ENCODE results near the gene NCAPG2.
A peak's percentile ranks its signal among the peaks of the same experiment; 100 is the strongest.

Gene NCAPG2

GRCh38 chr7:158607563-158607962, 97.0 kb downstream of the NCAPG2 start:
- H3K27me3 ChIP-seq (ENCODE audit: control insufficient read depth in 1 of 2, insufficient read depth in 1 of 2, low read length in 2 of 2): no peaks in the 10 kb centered on the region
- H3K4me3 ChIP-seq (ENCODE audit: insufficient read depth in 1 of 2, low read depth in 1 of 2, low read length in 2 of 2): no peak overlapping the region
- no peak overlapping the region for H4K91ac ChIP-seq (ENCODE audit: low read length)
- DNase-seq: no peak
- H4K8ac ChIP-seq (ENCODE audit: low read length): no peak overlapping the region
- peaks cover 11% of the 10 kb centered on the region for H3K4me1 ChIP-seq (ENCODE audit: control insufficient read depth, insufficient read depth, low read depth, low read length)
- H3K9ac ChIP-seq (ENCODE audit: low read length): no peak overlapping the region
- no peak overlapping the region for H3K27ac ChIP-seq (ENCODE audit: low read length, poor library complexity, severe bottlenecking)
- no peak overlapping the region for H2BK120ac ChIP-seq (ENCODE audit: low read depth, low read length)
- H2BK12ac ChIP-seq (ENCODE audit: low read length in 2 of 2): no peak overlapping the region
- 96% methylated on average over 6 of the region's 6 CpGs for WGBS
- no peak overlapping the region for H2BK5ac ChIP-seq (ENCODE audit: low read depth, low read length, poor library complexity, severe bottlenecking)
- H2BK15ac ChIP-seq (ENCODE audit: low read depth, poor library complexity, severe bottlenecking): no peak overlapping the region
- peaks cover 0 to 15% of the 10 kb centered on the region in 2 experiments for H3K36me3 ChIP-seq (ENCODE audit: control insufficient read depth in 1 of 2, insufficient read depth in 2 of 2, low read depth in 1 of 2, low read length in 2 of 2)
- no peaks in the 10 kb centered on the region for H3K79me1 ChIP-seq (replicated peaks; ENCODE audit: low read length, poor library complexity, severe bottlenecking)
- no peak overlapping the region for H2AFZ ChIP-seq (ENCODE audit: low read depth, low read length)
- H3K4me2 ChIP-seq (ENCODE audit: low read length, poor library complexity, severe bottlenecking): no peak overlapping the region
- no peaks in the 10 kb centered on the region for H3K9me3 ChIP-seq (ENCODE audit: control insufficient read depth, low read length)
- H2AK5ac ChIP-seq (ENCODE audit: low read length, severe bottlenecking): no peak overlapping the region
- H3K23ac ChIP-seq (ENCODE audit: low read length in 2 of 2): no peak overlapping the region
- H3K14ac ChIP-seq (ENCODE audit: low read length in 2 of 2): no peak overlapping the region
- H3K18ac ChIP-seq (ENCODE audit: low read depth in 1 of 2, low read length in 2 of 2): no peak overlapping the region
- H3K4ac ChIP-seq (ENCODE audit: low read depth in 1 of 2, low read length in 2 of 2): no peak overlapping the region

- Histone ChIP-seq H2AK5ac (ENCODE audit: low read length, severe bottlenecking) (no peak overlapping the region), H3K4ac (ENCODE audit: low read depth in 1 of 2, low read length in 2 of 2) (no peak overlapping the region), H4K8ac (ENCODE audit: low read length) (no peak overlapping the region), H3K23ac (ENCODE audit: low read length in 2 of 2) (no peak overlapping the region), H2AFZ (ENCODE audit: low read depth, low read length) (no peak overlapping the region), H2BK12ac (ENCODE audit: low read length in 2 of 2) (no peak overlapping the region), H3K9me3 (ENCODE audit: control insufficient read depth, low read length) (no peaks in the 10 kb centered on the region), H3K4me3 (ENCODE audit: insufficient read depth in 1 of 2, low read depth in 1 of 2, low read length in 2 of 2) (no peak overlapping the region), H2BK15ac (ENCODE audit: low read depth, poor library complexity, severe bottlenecking) (no peak overlapping the region), H3K36me3 (ENCODE audit: control insufficient read depth in 1 of 2, insufficient read depth in 2 of 2, low read depth in 1 of 2, low read length in 2 of 2) (peaks cover 0 to 15% of the 10 kb centered on the region in 2 experiments), H3K9ac (ENCODE audit: low read length) (no peak overlapping the region), H3K4me2 (ENCODE audit: low read length, poor library complexity, severe bottlenecking) (no peak overlapping the region), H3K14ac (ENCODE audit: low read length in 2 of 2) (no peak overlapping the region), H3K4me1 (ENCODE audit: control insufficient read depth, insufficient read depth, low read depth, low read length) (peaks cover 11% of the 10 kb centered on the region), H3K18ac (ENCODE audit: low read depth in 1 of 2, low read length in 2 of 2) (no peak overlapping the region), H2BK5ac (ENCODE audit: low read depth, low read length, poor library complexity, severe bottlenecking) (no peak overlapping the region), H3K27me3 (ENCODE audit: control insufficient read depth in 1 of 2, insufficient read depth in 1 of 2, low read length in 2 of 2) (no peaks in the 10 kb centered on the region), H4K91ac (ENCODE audit: low read length) (peak overlapping the region; percentile 27), H3K79me1 (replicated peaks; ENCODE audit: low read length, poor library complexity, severe bottlenecking) (no peaks in the 10 kb centered on the region), H3K27ac (ENCODE audit: low read length, poor library complexity, severe bottlenecking) (no peak overlapping the region), H2BK120ac (ENCODE audit: low read depth, low read length) (no peak overlapping the region)
- 96% methylated on average over 18 of the region's 18 CpGs for WGBS
- no peak for DNase-seq
Measured at GRCh38 chr7:158606671-158607424, 97.8 kb downstream of the NCAPG2 start.

GRCh38 chr7:158606129-158606528, 98.5 kb downstream of the NCAPG2 start:
- Histone ChIP-seq H3K27ac (ENCODE audit: low read length, poor library complexity, severe bottlenecking) (no peak overlapping the region), H2AFZ (ENCODE audit: low read depth, low read length) (no peak overlapping the region), H2BK5ac (ENCODE audit: low read depth, low read length, poor library complexity, severe bottlenecking) (no peak overlapping the region), H2BK120ac (ENCODE audit: low read depth, low read length) (no peak overlapping the region), H3K18ac (ENCODE audit: low read depth in 1 of 2, low read length in 2 of 2) (no peak overlapping the region), H3K4me1 (ENCODE audit: control insufficient read depth, insufficient read depth, low read depth, low read length) (peaks cover 11% of the 10 kb centered on the region), H3K9me3 (ENCODE audit: control insufficient read depth, low read length) (no peaks in the 10 kb centered on the region), H3K79me1 (replicated peaks; ENCODE audit: low read length, poor library complexity, severe bottlenecking) (no peaks in the 10 kb centered on the region), H2BK12ac (ENCODE audit: low read length in 2 of 2) (no peak overlapping the region), H2BK15ac (ENCODE audit: low read depth, poor library complexity, severe bottlenecking) (no peak overlapping the region), H3K27me3 (ENCODE audit: control insufficient read depth in 1 of 2, insufficient read depth in 1 of 2, low read length in 2 of 2) (no peaks in the 10 kb centered on the region), H2AK5ac (ENCODE audit: low read length, severe bottlenecking) (no peak overlapping the region), H3K9ac (ENCODE audit: low read length) (no peak overlapping the region), H3K4me3 (ENCODE audit: insufficient read depth in 1 of 2, low read depth in 1 of 2, low read length in 2 of 2) (no peak overlapping the region), H3K4me2 (ENCODE audit: low read length, poor library complexity, severe bottlenecking) (no peak overlapping the region), H3K36me3 (ENCODE audit: control insufficient read depth in 1 of 2, insufficient read depth in 2 of 2, low read depth in 1 of 2, low read length in 2 of 2) (peaks cover 0 to 15% of the 10 kb centered on the region in 2 experiments), H3K4ac (ENCODE audit: low read depth in 1 of 2, low read length in 2 of 2) (no peak overlapping the region), H4K91ac (ENCODE audit: low read length) (no peak overlapping the region), H3K14ac (ENCODE audit: low read length in 2 of 2) (no peak overlapping the region), H4K8ac (ENCODE audit: low read length) (no peak overlapping the region), H3K23ac (ENCODE audit: low read length in 2 of 2) (no peak overlapping the region)
- 86% methylated on average over 4 of the region's 4 CpGs for WGBS
- no peak for DNase-seq

GRCh38 chr7:158603773-158604755, 100.5 kb downstream of the NCAPG2 start:
- H3K27me3 ChIP-seq (ENCODE audit: control insufficient read depth in 1 of 2, insufficient read depth in 1 of 2, low read length in 2 of 2): no peaks in the 10 kb centered on the region
- H3K9ac ChIP-seq (ENCODE audit: low read length): no peak overlapping the region
- no peaks in the 10 kb centered on the region for H3K9me3 ChIP-seq (ENCODE audit: control insufficient read depth, low read length)
- no peak overlapping the region for H2AFZ ChIP-seq (ENCODE audit: low read depth, low read length)
- no peak overlapping the region for H3K4ac ChIP-seq (ENCODE audit: low read depth in 1 of 2, low read length in 2 of 2)
- H2BK15ac ChIP-seq (ENCODE audit: low read depth, poor library complexity, severe bottlenecking): no peak overlapping the region
- no peak overlapping the region for H3K27ac ChIP-seq (ENCODE audit: low read length, poor library complexity, severe bottlenecking)
- WGBS: 97% methylated on average over 20 of the region's 23 CpGs
- no peak overlapping the region for H2AK5ac ChIP-seq (ENCODE audit: low read length, severe bottlenecking)
- H4K8ac ChIP-seq (ENCODE audit: low read length): no peak overlapping the region
- H3K4me1 ChIP-seq (ENCODE audit: control insufficient read depth, insufficient read depth, low read depth, low read length): peaks cover 11% of the 10 kb centered on the region
- no peak overlapping the region for H2BK12ac ChIP-seq (ENCODE audit: low read length in 2 of 2)
- H3K79me1 ChIP-seq (replicated peaks; ENCODE audit: low read length, poor library complexity, severe bottlenecking): no peaks in the 10 kb centered on the region
- no peak overlapping the region for H4K91ac ChIP-seq (ENCODE audit: low read length)
- no peak overlapping the region for H3K23ac ChIP-seq (ENCODE audit: low read length in 2 of 2)
- no peak overlapping the region for H3K18ac ChIP-seq (ENCODE audit: low read depth in 1 of 2, low read length in 2 of 2)
- H2BK5ac ChIP-seq (ENCODE audit: low read depth, low read length, poor library complexity, severe bottlenecking): no peak overlapping the region
- no peak overlapping the region for H2BK120ac ChIP-seq (ENCODE audit: low read depth, low read length)
- H3K4me2 ChIP-seq (ENCODE audit: low read length, poor library complexity, severe bottlenecking): no peak overlapping the region
- H3K14ac ChIP-seq (ENCODE audit: low read length in 2 of 2): no peak overlapping the region
- no peak overlapping the region for H3K4me3 ChIP-seq (ENCODE audit: insufficient read depth in 1 of 2, low read depth in 1 of 2, low read length in 2 of 2)
- no peak for DNase-seq
- peaks cover 0 to 8% of the 10 kb centered on the region in 2 experiments for H3K36me3 ChIP-seq (ENCODE audit: control insufficient read depth in 1 of 2, insufficient read depth in 2 of 2, low read depth in 1 of 2, low read length in 2 of 2)
